IPS DF 19.7 (cell line): ENCODE results near the gene TBC1D10B.
"Not testable (repeated sequence)": the region's sequence is repeated elsewhere in the genome, so short reads cannot be mapped to it uniquely, and the experiment has no call there.

Experiments
- DNase-seq: peaks from one replicate; pipeline ENCODE4 v3.0.0-alpha.2; 2013; ENCODE audit warnings: low read depth, low spot score

Gene TBC1D10B

DNA sequence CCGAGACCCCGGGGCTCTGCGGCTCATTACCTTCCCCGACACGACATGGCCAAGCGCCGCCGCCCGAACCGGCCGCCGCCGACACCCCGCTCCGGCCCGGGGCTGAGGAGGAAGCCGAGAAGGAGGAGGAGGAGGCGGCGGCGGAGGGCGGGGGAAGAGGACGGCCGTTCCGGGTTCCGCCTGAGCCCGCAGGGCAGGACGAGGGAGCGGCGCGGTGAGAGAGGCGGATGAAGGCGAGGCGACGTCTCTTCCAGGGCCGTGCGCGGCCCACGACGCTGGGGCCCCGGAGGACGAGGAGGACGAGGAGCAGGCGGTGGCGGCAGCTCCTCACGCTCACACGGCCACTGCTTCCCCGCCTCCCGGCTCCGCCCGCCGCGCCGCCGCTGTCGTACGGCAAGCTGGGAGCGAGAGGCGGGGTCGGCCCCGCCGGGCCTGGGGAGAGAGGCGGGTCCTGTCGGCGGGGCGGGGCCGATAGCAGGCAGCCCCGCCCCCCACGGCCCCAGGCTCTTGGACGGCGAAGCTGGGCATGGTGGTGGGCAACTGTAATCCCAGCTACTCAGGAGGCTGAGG lies 35.2 kb downstream of the TBC1D10B start:
- not testable (repeated sequence) for DNase-seq

DNA sequence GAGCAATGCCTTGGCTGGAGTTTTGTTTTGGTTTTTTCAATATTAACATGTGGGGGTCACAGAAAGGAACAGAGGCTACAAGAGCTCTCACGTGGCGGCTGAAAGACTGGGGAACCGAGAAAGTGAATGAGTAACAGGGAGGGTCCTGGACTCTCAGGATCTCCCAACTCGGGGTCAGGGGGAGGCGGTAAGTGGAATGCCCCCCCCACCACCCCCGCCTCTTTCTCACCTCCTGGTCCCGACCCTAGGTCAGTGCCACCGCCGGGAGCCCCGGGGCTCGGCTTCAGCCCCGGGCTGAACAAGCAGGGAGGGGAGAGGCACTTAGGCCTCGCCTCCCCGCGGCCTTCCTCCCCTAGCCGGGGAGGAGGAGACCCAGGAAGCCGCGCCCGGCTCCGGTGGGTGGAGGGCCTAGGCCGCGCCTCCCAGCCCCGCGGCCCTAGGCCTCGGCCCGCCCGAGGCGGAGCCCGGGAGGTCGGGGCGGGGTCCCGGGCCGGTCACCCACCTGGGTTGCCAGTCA lies 35.8 kb downstream of the TBC1D10B start:
- DNase-seq = not testable (repeated sequence)

DNA sequence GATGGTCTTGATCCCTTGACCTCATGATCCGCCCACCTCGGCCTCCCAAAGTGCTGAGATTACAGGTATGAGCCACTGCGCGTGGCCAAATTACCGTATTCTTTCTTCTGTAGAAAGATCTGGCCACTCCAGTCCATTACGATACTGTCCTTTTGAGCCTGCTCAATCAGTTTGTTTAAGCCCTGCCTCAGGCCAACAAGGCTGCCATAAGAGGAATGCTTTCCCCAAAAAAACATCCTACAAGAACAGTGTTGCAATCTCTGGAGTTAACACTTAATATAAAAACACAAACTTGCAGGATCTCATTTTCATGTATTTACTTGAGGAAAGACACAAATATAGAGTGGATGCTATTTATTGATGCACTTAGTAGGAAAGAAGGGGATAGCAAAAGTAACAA lies 46.1 kb downstream of the TBC1D10B start:
- DNase-seq = not testable (repeated sequence)

DNA sequence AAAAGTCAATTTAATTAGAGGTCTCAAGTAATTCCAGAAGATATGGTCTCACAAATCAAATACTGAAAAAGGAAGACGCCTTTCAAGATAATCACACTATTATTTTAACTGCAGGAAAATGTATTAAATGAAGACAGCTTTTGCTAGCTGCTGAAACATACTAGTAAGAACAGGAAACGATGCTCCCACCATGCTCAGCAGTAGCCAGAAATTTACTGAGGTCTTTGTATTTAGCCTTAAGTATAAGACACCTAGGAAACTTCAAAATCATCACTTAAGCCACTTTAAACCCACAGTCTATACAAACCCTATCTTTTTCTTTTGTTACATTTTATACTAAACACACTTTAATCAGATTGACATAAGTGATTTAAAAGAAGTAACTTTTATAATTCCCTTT lies 51.6 kb downstream of the TBC1D10B start:
- DNase-seq = not testable (repeated sequence)

DNA sequence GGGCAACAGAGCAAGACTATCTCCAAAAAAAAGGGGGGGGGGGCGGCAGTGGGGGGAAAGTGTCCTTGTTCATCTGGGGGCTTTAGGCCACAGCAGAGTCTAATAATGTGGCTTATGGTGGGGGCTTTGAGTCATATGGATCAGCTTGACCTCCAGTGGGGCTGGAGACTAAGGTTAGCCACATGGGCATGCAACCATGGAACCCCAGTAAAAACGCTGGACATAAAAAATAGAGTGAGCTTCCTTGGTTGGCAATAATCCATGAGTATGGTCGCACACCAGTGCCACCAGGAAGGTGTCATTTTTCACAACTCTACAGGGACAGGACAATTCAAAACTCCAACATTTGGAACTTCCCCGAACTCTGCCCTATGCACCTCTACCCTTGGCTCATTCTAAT lies 59.4 kb downstream of the TBC1D10B start:
- not testable (repeated sequence) for DNase-seq

DNA sequence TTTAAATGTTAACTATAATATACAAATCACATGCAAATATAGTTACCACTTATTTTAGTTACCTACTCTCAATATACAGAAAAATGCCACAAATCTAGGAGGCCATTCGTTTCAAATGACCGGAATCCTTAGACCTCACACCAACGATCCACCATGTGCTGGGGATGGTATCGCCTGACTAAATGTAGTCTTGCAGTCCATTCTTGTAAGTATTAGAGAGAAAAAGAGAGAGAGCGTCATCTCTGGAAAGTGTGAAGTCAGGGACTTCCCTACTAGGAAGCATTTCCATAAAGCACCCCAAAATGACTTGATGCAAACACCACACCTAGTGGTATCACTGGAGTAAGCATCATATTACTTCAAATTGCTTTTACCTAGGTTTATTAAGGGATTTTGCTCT lies 61.0 kb downstream of the TBC1D10B start:
- not testable (repeated sequence) for DNase-seq
